ENCODE measurements around the gene IRF9.

The IRF9 gene

GRCh38 chr14:24132061-24132685 is 28.9 kb upstream of the IRF9 start:
- peak; percentile 94 for DNase-seq

GRCh38 chr14:24132976-24133375 is 28.1 kb upstream of the IRF9 start:
- no peak for DNase-seq

- no peak for DNase-seq
These were observed 27.3 kb upstream of the IRF9 start for GRCh38 chr14:24133735-24134134.

- no peak for DNase-seq
These were observed 25.6 kb upstream of the IRF9 start for GRCh38 chr14:24135584-24135833.

- DNase-seq = peak; percentile 98
These were observed 25.0 kb upstream of the IRF9 start, which contains the start of gene PSME1 for GRCh38 chr14:24135834-24136683. PSME1 (plus strand) TSS chr14:24136194; CDS start chr14:24136263, 69 bp downstream.

- peak; percentile 13 for DNase-seq
These were observed 24.2 kb upstream of the IRF9 start for GRCh38 chr14:24136684-24137528.

- no peak for DNase-seq
These were observed 23.3 kb upstream of the IRF9 start for GRCh38 chr14:24137529-24138395.

- no peak for DNase-seq
These were observed 22.4 kb upstream of the IRF9 start for GRCh38 chr14:24138396-24139271.

GRCh38 chr14:24139272-24139934 is 21.7 kb upstream of the IRF9 start:
- peak; percentile 21 for DNase-seq

- peak; percentile 100 for DNase-seq
These were observed 19.8 kb upstream of the IRF9 start, which contains the start of gene EMC9 for GRCh38 chr14:24141097-24141880. EMC9 (minus strand) TSS chr14:24141591; CDS start chr14:24141304, 287 bp downstream.

- DNase-seq = no peak
These were observed 17.6 kb upstream of the IRF9 start for GRCh38 chr14:24143511-24143910.

- no peak for DNase-seq
These were observed 16.6 kb upstream of the IRF9 start for GRCh38 chr14:24144451-24144850.

- no peak for DNase-seq
These were observed 15.8 kb upstream of the IRF9 start for GRCh38 chr14:24145219-24145618.

- DNase-seq = peak; percentile 73
These were observed 15.2 kb upstream of the IRF9 start for GRCh38 chr14:24145690-24146452.

GRCh38 chr14:24146453-24146977 is 14.6 kb upstream of the IRF9 start, which contains the start of gene PSME2:
PSME2 (minus strand) TSS chr14:24146610; CDS start chr14:24146581, 29 bp downstream.
- peak; percentile 99 for DNase-seq

GRCh38 chr14:24146978-24147760 is 13.9 kb upstream of the IRF9 start, which contains the start of gene RNF31:
RNF31 (plus strand) TSS chr14:24147498; CDS start chr14:24147699, 201 bp downstream.
- DNase-seq = peak; percentile 99

GRCh38 chr14:24147761-24148428 is 13.2 kb upstream of the IRF9 start:
- peak; percentile 40 for DNase-seq

Measured in NCI-H69 (cell line).